Measurements from ENCODE around the gene XCR1.

DNA sequence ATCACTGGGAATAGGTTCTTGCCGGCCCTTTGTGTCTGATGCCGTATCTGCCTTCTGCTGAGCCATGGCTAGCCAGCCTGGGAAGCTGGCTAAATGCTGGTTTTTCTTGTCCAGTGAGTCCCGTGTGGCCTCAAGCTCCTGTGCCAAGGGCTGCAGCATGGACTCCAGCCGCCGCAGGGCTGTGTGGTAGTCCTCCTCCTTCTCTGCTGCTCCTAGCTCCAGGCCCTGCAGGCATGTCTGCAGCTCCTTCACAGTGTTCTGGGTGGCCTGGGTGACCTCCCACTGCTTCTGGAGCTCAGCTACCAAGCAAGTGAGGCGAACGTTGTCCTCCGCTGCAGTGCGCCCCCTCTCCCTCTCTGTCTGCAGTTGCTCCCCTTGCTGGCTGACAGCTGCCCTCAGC, 59.1 kb downstream of the XCR1 start:
- TF ChIP-seq EZH2 (IDR thresholded peaks at IDR 0.05; ENCODE audit: insufficient read depth, poor library complexity, severe bottlenecking) (no peak), EZH2phosphoT487 (IDR thresholded peaks at IDR 0.05; ENCODE audit: insufficient read depth, low read depth) (no peak)

Data from GM23248 (cell line).